ENCODE measurements around the gene EMILIN2.

DNA sequence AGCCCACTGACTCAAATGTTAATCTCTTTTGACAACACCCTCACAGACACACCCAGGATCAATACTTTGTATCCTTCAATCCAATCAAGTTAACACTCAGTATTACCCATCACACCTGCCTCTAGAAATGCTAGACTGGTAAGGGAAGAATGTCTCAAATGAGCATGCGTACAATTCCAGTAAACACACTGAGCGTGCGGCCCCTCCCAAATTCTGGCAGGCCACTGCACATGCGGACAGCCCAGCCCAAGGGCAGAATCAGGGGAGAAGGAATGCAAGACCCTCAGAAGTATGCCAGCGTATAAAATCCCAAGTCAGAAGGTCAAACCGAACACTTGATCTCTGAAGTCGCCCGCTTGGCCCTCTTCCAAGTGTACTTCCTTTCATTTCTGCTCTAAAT is 7.6 kb upstream of the EMILIN2 start:
- TF ChIP-seq CTCF (conservative IDR thresholded peaks at IDR 0.05; ENCODE audit: low read length) (no peak), EZH2phosphoT487 (IDR thresholded peaks at IDR 0.05; ENCODE audit: borderline replicate concordance) (no peak)

Data from Loucy (cell line).